Natural killer cell (primary cell): Measurements from ENCODE around the gene F12. TPM values are rescaled to one million over a fixed set of nuclear protein-coding genes. Genes with fewer than 3 reads are reported as not detected.
A peak's percentile ranks its signal among the peaks of the same experiment; 100 is the strongest.

Experiments used
- ATAC-seq, 3 donors: fragments of 150-1000 bp in 2 of 3; fragments of 200-7000 bp in 1 of 3; cut with Tn5 transposase; 1 replicate in 1 of 3; 2 replicates in 2 of 3; pipeline ENCODE4 v1.10.0; 2021; ENCODE audit warnings: mild to moderate bottlenecking in 2 of 3, moderate library complexity in 2 of 3
- DNase-seq, 2 donors: peaks; one replicate each; pipeline versions ENCODE4 v3.0.0 to v3.0.0-alpha.2; 2013 to 2021; ENCODE audit warnings: mixed read lengths in 1 of 2
- H3K27ac ChIP-seq: one replicate; pipeline ENCODE4 v1.5.1; 2013; ENCODE audit warnings: mild to moderate bottlenecking, low read length
- H3K27me3 ChIP-seq: one replicate; pipeline ENCODE4 v1.6.1; 2013; ENCODE audit warnings: low read length; ENCODE audit not compliant: control insufficient read depth, insufficient read depth
- H3K36me3 ChIP-seq: one replicate; pipeline ENCODE4 v1.6.1; 2013; ENCODE audit warnings: low read length; ENCODE audit not compliant: control insufficient read depth, insufficient read depth
- H3K4me1 ChIP-seq: one replicate; pipeline ENCODE4 v1.6.1; 2013; ENCODE audit warnings: low read length; ENCODE audit not compliant: control insufficient read depth, insufficient read depth
- H3K4me3 ChIP-seq: one replicate; pipeline ENCODE4 v1.5.1; 2013; ENCODE audit warnings: low read length
- H3K9me3 ChIP-seq: one replicate; pipeline ENCODE4 v1.6.1; 2013; ENCODE audit warnings: low read length; ENCODE audit not compliant: control insufficient read depth, insufficient read depth
- H3K27ac Mint-ChIP-seq, 2 donors: one replicate each; pipeline ENCODE4 v1.8.0; 2022; ENCODE audit warnings: mild to moderate bottlenecking in 2 of 2, mixed read lengths in 2 of 2, moderate library complexity in 1 of 2
- H3K27me3 Mint-ChIP-seq, 2 donors: one replicate each; pipeline ENCODE4 v1.8.0; 2022; ENCODE audit warnings: low read depth in 2 of 2, mixed read lengths in 2 of 2
- H3K36me3 Mint-ChIP-seq: one replicate; pipeline ENCODE4 v1.8.0; 2022; ENCODE audit warnings: mixed read lengths
- H3K4me1 Mint-ChIP-seq, 2 donors: one replicate each; pipeline ENCODE4 v1.8.0; 2022; ENCODE audit warnings: mixed read lengths in 2 of 2
- H3K4me3 Mint-ChIP-seq: one replicate; pipeline ENCODE4 v1.8.0; 2022; ENCODE audit warnings: mild to moderate bottlenecking, moderate library complexity, mixed read lengths
- H3K9me3 Mint-ChIP-seq, 2 donors: one replicate each; pipeline ENCODE4 v1.8.0; 2022; ENCODE audit warnings: mixed read lengths in 2 of 2
- WGBS: methylation state at CpG from one replicate; pipeline ENCODE4 v1.1.7; 2013; ENCODE audit warnings: missing lambda C conversion rate; ENCODE audit not compliant: insufficient coverage; 5-methylcytosine and 5-hydroxymethylcytosine counted together
- intact Hi-C: fragments of 100-400 bp; cut with micrococcal nuclease; formaldehyde crosslinking; loops from one replicate; pipeline ENCODE4 v1.14.2; 2022
- total RNA-seq, 4 donors: library from RNA; stranded (reverse); fragments of 120-200 nt in 1 of 4; gene quantifications; one replicate each; pipeline versions ENCODE4 v1.2.3 to v1.2.4, GENCODE V29; 2013 to 2022
- TF ChIP-seq, protein P1 (sequence below): fragments of 200-600 bp; IDR thresholded peaks from one replicate; pipeline ENCODE4 v1.8.0; 2022; ENCODE audit warnings: antibody characterized with exemption

The F12 gene
- total RNA-seq, 3 donors from 2014 or later (not counting 1 experiment from before 2014, with no cell fraction given) = 0.66 to 1.7 (median 0.93) TPM

DNA sequence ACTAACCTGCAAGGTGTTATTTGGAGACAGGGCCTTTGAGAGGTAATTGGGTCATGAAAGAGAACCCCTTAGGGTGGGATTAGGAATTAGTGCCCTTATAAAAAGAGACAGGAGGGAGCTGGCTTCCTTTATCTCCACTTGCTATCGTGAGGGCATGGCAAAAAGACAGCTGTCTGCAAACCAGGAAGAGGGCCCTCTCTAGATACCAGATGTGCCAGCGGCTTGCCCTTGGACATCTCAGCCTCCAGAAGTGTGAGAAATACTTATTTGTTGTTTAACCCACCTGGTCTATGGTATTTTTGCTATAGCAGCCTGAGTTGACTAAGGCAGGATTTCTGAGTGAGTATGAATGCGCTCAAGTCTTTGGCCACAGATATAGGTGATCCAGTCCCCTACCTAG lies 52.6 kb downstream of the F12 start:
- 46% methylated on average over 3 of the region's 3 CpGs for WGBS
- H3K27ac ChIP-seq = peak overlapping the region; percentile 51
- no peak for ATAC-seq

DNA sequence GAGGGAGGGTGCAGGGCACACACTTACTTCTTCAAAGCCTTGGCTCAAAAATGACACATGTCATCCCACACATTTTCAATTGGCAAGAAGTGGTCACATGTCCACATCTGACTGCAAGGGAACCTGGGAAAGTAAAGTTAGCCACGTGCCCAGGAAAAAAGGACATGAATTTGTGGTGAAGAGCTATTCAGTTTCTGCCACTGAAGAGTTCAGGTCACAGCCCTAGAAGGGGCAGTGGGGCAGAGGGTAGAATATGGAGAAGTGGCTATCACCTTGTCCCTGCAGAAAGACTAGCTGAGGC lies 53.5 kb downstream of the F12 start:
- no peaks in the 10 kb centered on the region for H3K9me3 Mint-ChIP-seq
- 44% methylated on average over 1 of the region's 1 CpG for WGBS
- Histone ChIP-seq H3K9me3 (no peaks in the 10 kb centered on the region), H3K36me3 (peaks cover 4% of the 10 kb centered on the region), H3K27me3 (no peaks in the 10 kb centered on the region), H3K4me3 (no peak overlapping the region), H3K27ac (no peak overlapping the region), H3K4me1 (peaks cover 65% of the 10 kb centered on the region)
- DNase-seq (no peak), ATAC-seq (no peak)
- no peaks in the 10 kb centered on the region for H3K36me3 Mint-ChIP-seq
- no peaks in the 10 kb centered on the region for H3K27me3 Mint-ChIP-seq
- TF ChIP-seq, protein P1, sequence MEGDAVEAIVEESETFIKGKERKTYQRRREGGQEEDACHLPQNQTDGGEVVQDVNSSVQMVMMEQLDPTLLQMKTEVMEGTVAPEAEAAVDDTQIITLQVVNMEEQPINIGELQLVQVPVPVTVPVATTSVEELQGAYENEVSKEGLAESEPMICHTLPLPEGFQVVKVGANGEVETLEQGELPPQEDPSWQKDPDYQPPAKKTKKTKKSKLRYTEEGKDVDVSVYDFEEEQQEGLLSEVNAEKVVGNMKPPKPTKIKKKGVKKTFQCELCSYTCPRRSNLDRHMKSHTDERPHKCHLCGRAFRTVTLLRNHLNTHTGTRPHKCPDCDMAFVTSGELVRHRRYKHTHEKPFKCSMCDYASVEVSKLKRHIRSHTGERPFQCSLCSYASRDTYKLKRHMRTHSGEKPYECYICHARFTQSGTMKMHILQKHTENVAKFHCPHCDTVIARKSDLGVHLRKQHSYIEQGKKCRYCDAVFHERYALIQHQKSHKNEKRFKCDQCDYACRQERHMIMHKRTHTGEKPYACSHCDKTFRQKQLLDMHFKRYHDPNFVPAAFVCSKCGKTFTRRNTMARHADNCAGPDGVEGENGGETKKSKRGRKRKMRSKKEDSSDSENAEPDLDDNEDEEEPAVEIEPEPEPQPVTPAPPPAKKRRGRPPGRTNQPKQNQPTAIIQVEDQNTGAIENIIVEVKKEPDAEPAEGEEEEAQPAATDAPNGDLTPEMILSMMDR = no peak
- H3K27ac Mint-ChIP-seq = peak overlapping the region; percentile 88 to 89
- H3K4me3 Mint-ChIP-seq = no peak overlapping the region
- peaks cover 62 to 68% of the 10 kb centered on the region in 2 donors for H3K4me1 Mint-ChIP-seq
- intact Hi-C loops = loop anchor here (5.0 kb wide), 2 partner anchors 36 to 44 kb away; partner anchors contain the start of gene MXD3

More for the DNA sequence above, 52.6 kb downstream of the F12 start:
- no peak for DNase-seq
- no peaks in the 10 kb centered on the region for H3K36me3 Mint-ChIP-seq
- peak overlapping the region; percentile 88 to 89 for H3K27ac Mint-ChIP-seq
- Histone ChIP-seq H3K4me1 (peaks cover 70% of the 10 kb centered on the region), H3K27me3 (no peaks in the 10 kb centered on the region), H3K4me3 (no peak overlapping the region), H3K9me3 (no peaks in the 10 kb centered on the region), H3K36me3 (peaks cover 4% of the 10 kb centered on the region)
- TF ChIP-seq, protein P1 = no peak
- peak overlapping the region; percentile 90 for H3K4me3 Mint-ChIP-seq
- H3K27me3 Mint-ChIP-seq = no peaks in the 10 kb centered on the region
- no peaks in the 10 kb centered on the region for H3K9me3 Mint-ChIP-seq
- peaks cover 61 to 67% of the 10 kb centered on the region in 2 donors for H3K4me1 Mint-ChIP-seq
- intact Hi-C loops = loop anchor here (5.0 kb wide), 2 partner anchors 36 to 44 kb away; partner anchors contain the start of gene MXD3

DNA sequence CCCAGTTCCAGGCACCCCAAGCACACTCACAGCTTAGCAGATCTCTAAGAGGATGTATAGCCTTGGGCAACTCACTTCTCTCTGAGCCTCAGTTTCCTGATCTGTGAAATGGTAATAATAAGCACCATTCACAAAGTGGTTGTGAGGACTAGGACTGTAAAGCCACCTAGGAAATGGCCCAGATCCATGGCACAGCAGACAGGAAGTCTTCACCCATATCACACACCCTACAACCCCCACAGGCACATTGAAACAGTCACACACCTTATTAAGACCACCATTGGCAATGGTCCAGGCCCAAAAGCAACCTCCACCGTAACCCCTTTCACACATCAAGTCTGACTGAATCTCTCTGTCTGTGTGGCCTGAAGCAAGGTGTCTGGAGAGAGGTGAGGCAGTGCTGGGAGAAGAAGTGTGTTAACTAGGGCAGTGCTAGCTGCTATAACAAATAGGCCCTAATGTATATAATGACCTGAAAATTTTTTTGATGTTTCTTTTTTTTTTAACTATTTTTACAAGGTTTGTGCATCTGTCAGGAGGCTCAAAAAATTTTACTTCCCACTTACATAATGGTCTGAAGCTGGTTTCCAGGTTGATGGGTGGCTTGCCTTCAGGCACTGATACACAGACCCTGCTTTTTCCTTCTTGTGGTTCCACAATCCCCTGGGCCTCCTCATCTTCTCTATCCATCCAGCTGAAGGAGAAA lies 54.0 kb downstream of the F12 start:
- DNase-seq = no peak
- ATAC-seq = no peak
- Histone ChIP-seq H3K36me3 (peaks cover 4% of the 10 kb centered on the region), H3K27me3 (no peaks in the 10 kb centered on the region), H3K4me1 (peaks cover 66% of the 10 kb centered on the region), H3K27ac (no peak overlapping the region), H3K9me3 (no peaks in the 10 kb centered on the region), H3K4me3 (no peak overlapping the region)
- intact Hi-C loops = loop anchor here (5.0 kb wide), 2 partner anchors 37 to 43 kb away; partner anchors contain the start of gene MXD3
- Mint-ChIP-seq H3K27me3 (no peaks in the 10 kb centered on the region), H3K4me3 (no peak overlapping the region), H3K9me3 (no peaks in the 10 kb centered on the region), H3K27ac (peak overlapping the region; percentile 23 to 88), H3K36me3 (no peaks in the 10 kb centered on the region), H3K4me1 (peaks cover 67 to 73% of the 10 kb centered on the region in 2 donors)
- no CpG with 5 or more reads among the region's 1 CpG for WGBS
- TF ChIP-seq, protein P1 = no peak
